ENCODE data around the gene TMEM131L.

The TMEM131L gene

GRCh38 chr4:153641532-153641931 is 175.4 kb downstream of the TMEM131L start:
- TF ChIP-seq CTCF (IDR thresholded peaks at IDR 0.05; ENCODE audit: insufficient read depth, low read length, poor library complexity, severe bottlenecking) = no peak
- no peak for DNase-seq (ENCODE audit: extremely low read depth, insufficient read length)

GRCh38 chr4:153643406-153644383 is 177.5 kb downstream of the TMEM131L start:
- peak; percentile 38 for TF ChIP-seq CTCF (IDR thresholded peaks at IDR 0.05; ENCODE audit: insufficient read depth, low read length, poor library complexity, severe bottlenecking)
- Histone ChIP-seq H3K36me3 (ENCODE audit: control insufficient read depth, insufficient read depth, low read length) (no peaks in the 10 kb centered on the region), H3K4me3 (replicated peaks; ENCODE audit: low read depth, low read length) (no peak overlapping the region), H3K27me3 (replicated peaks; ENCODE audit: control insufficient read depth, insufficient read depth, low read length) (no peaks in the 10 kb centered on the region)
- DNase-seq (ENCODE audit: extremely low read depth, insufficient read length) = peak; percentile 31

More at GRCh38 chr4:153641532-153641931, 175.4 kb downstream of the TMEM131L start:
- H3K27me3 ChIP-seq (replicated peaks; ENCODE audit: control insufficient read depth, insufficient read depth, low read length) = no peaks in the 10 kb centered on the region
- peaks cover 5% of the 10 kb centered on the region for H3K36me3 ChIP-seq (ENCODE audit: control insufficient read depth, insufficient read depth, low read length)
- H3K4me3 ChIP-seq (replicated peaks; ENCODE audit: low read depth, low read length) = no peak overlapping the region

GRCh38 chr4:153645183-153645582 is 179.0 kb downstream of the TMEM131L start:
- DNase-seq (ENCODE audit: extremely low read depth, insufficient read length) = no peak
- Histone ChIP-seq H3K27me3 (replicated peaks; ENCODE audit: control insufficient read depth, insufficient read depth, low read length) (no peaks in the 10 kb centered on the region), H3K36me3 (ENCODE audit: control insufficient read depth, insufficient read depth, low read length) (no peaks in the 10 kb centered on the region), H3K4me3 (replicated peaks; ENCODE audit: low read depth, low read length) (no peak overlapping the region)
- peak; percentile 45 for TF ChIP-seq CTCF (IDR thresholded peaks at IDR 0.05; ENCODE audit: insufficient read depth, low read length, poor library complexity, severe bottlenecking)

- Histone ChIP-seq H3K4me3 (replicated peaks; ENCODE audit: low read depth, low read length) (no peak overlapping the region), H3K27me3 (replicated peaks; ENCODE audit: control insufficient read depth, insufficient read depth, low read length) (no peaks in the 10 kb centered on the region), H3K36me3 (ENCODE audit: control insufficient read depth, insufficient read depth, low read length) (no peaks in the 10 kb centered on the region)
- no peak for TF ChIP-seq CTCF (IDR thresholded peaks at IDR 0.05; ENCODE audit: insufficient read depth, low read length, poor library complexity, severe bottlenecking)
- no peak for DNase-seq (ENCODE audit: extremely low read depth, insufficient read length)
Observed at GRCh38 chr4:153646261-153646660, 180.1 kb downstream of the TMEM131L start.

- Histone ChIP-seq H3K4me3 (replicated peaks; ENCODE audit: low read depth, low read length) (no peak overlapping the region), H3K36me3 (ENCODE audit: control insufficient read depth, insufficient read depth, low read length) (no peaks in the 10 kb centered on the region), H3K27me3 (replicated peaks; ENCODE audit: control insufficient read depth, insufficient read depth, low read length) (no peaks in the 10 kb centered on the region)
- DNase-seq (ENCODE audit: extremely low read depth, insufficient read length) = no peak
- TF ChIP-seq CTCF (IDR thresholded peaks at IDR 0.05; ENCODE audit: insufficient read depth, low read length, poor library complexity, severe bottlenecking) = no peak
Observed at GRCh38 chr4:153646978-153647377, 180.8 kb downstream of the TMEM131L start.
